Lower leg skin (tissue), 4 donors: ENCODE data around the gene CNTN4. TPM values are rescaled to one million over a fixed set of nuclear protein-coding genes. Genes with fewer than 3 reads are reported as not detected.

Source experiments
- DNase-seq, 2 donors: peaks; one replicate each; pipeline ENCODE4 v3.0.0-alpha.2; 2019; ENCODE audit warnings: low spot score in 2 of 2
- H3K4me3 ChIP-seq: fragments of 200-600 bp; sonication (generic); 2 replicates; pipeline ENCODE4 v1.5.1; 2017; ENCODE audit warnings: mild to moderate bottlenecking, low read depth; ENCODE audit not compliant: poor library complexity, severe bottlenecking
- CTCF ChIP-seq, 3 donors: fragments of 450-650 bp; IDR thresholded peaks; one replicate each; pipeline ENCODE4 v1.5.1; 2016; ENCODE audit warnings: antibody characterized with exemption in 3 of 3, mild to moderate bottlenecking in 3 of 3, moderate library complexity in 2 of 3
- POLR2A ChIP-seq, 2 donors: fragments of 450-650 bp; IDR thresholded peaks; one replicate each; pipeline ENCODE4 v1.6.1; 2016 to 2017; ENCODE audit warnings: antibody characterized with exemption in 2 of 2, mild to moderate bottlenecking in 1 of 2, moderate library complexity in 1 of 2
- WGBS, 2 donors: methylation state at CpG; one replicate each; pipeline ENCODE4 v1.1.5; 2018; 5-methylcytosine and 5-hydroxymethylcytosine counted together
- intact Hi-C: fragments of 100-400 bp; cut with DNase I; formaldehyde crosslinking; loops from one replicate; pipeline ENCODE4 v1.15.0; 2023; ENCODE audit warnings: low total_unique reads
- total RNA-seq, 4 donors: library from RNA; depleted of rRNA; stranded (reverse); fragments of >200 nt; gene quantifications; one replicate each; pipeline ENCODE4 v1.1.0, GENCODE V29; 2016

The CNTN4 gene
- total RNA-seq, 4 donors from 2014 or later = 1.8 to 6.1 (median 2.6) TPM

GRCh38 chr3:2547049-2547448, 448.4 kb downstream of the CNTN4 start:
- H3K4me3 ChIP-seq = no peak overlapping the region
- WGBS, 2 donors = 88 to 95% methylated on average over 4 of the region's 4 CpGs
- no peak for DNase-seq
- intact Hi-C loops = no loop called here
- TF ChIP-seq CTCF (IDR thresholded peaks at IDR 0.05) = no peak
- TF ChIP-seq POLR2A (IDR thresholded peaks at IDR 0.05) = no peak

- 44 to 50% methylated on average over 3 of the region's 3 CpGs for WGBS, 2 donors
Observed at GRCh38 chr3:2554656-2555055, 456.0 kb downstream of the CNTN4 start.

GRCh38 chr3:2558796-2559195, 460.1 kb downstream of the CNTN4 start:
- 65 to 74% methylated on average over 1 of the region's 1 CpG for WGBS, 2 donors
- H3K4me3 ChIP-seq = no peak overlapping the region
- DNase-seq = no peak
- intact Hi-C loops = no loop called here
- no peak for TF ChIP-seq POLR2A (IDR thresholded peaks at IDR 0.05)
- TF ChIP-seq CTCF (IDR thresholded peaks at IDR 0.05) = no peak

More at GRCh38 chr3:2554656-2555055, 456.0 kb downstream of the CNTN4 start:
- no peak for DNase-seq
- no peak for TF ChIP-seq POLR2A (IDR thresholded peaks at IDR 0.05)
- no peak for TF ChIP-seq CTCF (IDR thresholded peaks at IDR 0.05)
- intact Hi-C loops = no loop called here
- H3K4me3 ChIP-seq = no peak overlapping the region

- no peak for DNase-seq
- TF ChIP-seq POLR2A (IDR thresholded peaks at IDR 0.05) = no peak
- no peak for TF ChIP-seq CTCF (IDR thresholded peaks at IDR 0.05)
- intact Hi-C loops = no loop called here
- H3K4me3 ChIP-seq = no peak overlapping the region
- WGBS, 2 donors = 81 to 87% methylated on average over 3 of the region's 3 CpGs
Observed at GRCh38 chr3:2567451-2567850, 468.8 kb downstream of the CNTN4 start.

GRCh38 chr3:2568156-2568555, 469.5 kb downstream of the CNTN4 start:
- TF ChIP-seq CTCF (IDR thresholded peaks at IDR 0.05) = no peak
- no peak for DNase-seq
- 40 to 58% methylated on average over 2 of the region's 2 CpGs for WGBS, 2 donors
- H3K4me3 ChIP-seq = no peak overlapping the region
- intact Hi-C loops = no loop called here

- WGBS, 2 donors = 80 to 82% methylated on average over 7 of the region's 7 CpGs
Observed at GRCh38 chr3:2568929-2569328, 470.3 kb downstream of the CNTN4 start.

More at GRCh38 chr3:2568929-2569328, 470.3 kb downstream of the CNTN4 start:
- no peak overlapping the region for H3K4me3 ChIP-seq
- intact Hi-C loops = no loop called here
- DNase-seq = no peak
- no peak for TF ChIP-seq CTCF (IDR thresholded peaks at IDR 0.05)
- TF ChIP-seq POLR2A (IDR thresholded peaks at IDR 0.05) = no peak
